Stomach (tissue), 4 donors: ENCODE measurements around the gene GLRA1.

Experiments used
- CTCF ChIP-seq, 7 experiments: fragments of 450-650 bp in 4 of 7; fragments of 200-600 bp in 3 of 7; sonication (generic) in 3 of 7; IDR thresholded peaks; one replicate each; pipeline ENCODE4 v1.5.1; 2016 to 2019; ENCODE audit warnings: antibody characterized with exemption in 7 of 7, control low read depth in 2 of 7, mild to moderate bottlenecking in 1 of 7
- EP300 ChIP-seq: sonication (generic); formaldehyde crosslinking; IDR thresholded peaks from one replicate; pipeline ENCODE4 v1.6.1; 2017; ENCODE audit warnings: antibody characterized with exemption
- POLR2A ChIP-seq, 4 donors: fragments of 450-650 bp; IDR thresholded peaks; one replicate each; pipeline ENCODE4 v1.6.1; 2016; ENCODE audit warnings: antibody characterized with exemption in 4 of 4, control low read depth in 2 of 4, mild to moderate bottlenecking in 1 of 4, moderate library complexity in 1 of 4

GRCh38 chr5:151885138-151885908 lies 39.3 kb downstream of the GLRA1 start:
- no peak for TF ChIP-seq CTCF (IDR thresholded peaks at IDR 0.05)
- no peak for TF ChIP-seq EP300
- TF ChIP-seq POLR2A (IDR thresholded peaks at IDR 0.05) = no peak
